SK-N-SH treated with all-trans-retinoic acid at 6 μM for 48 hours (cell line): ENCODE data around the gene ASAP2.

Experiments
- ATAC-seq: fragments of 200-7000 bp; cut with Tn5 transposase; 3 replicates; pipeline ENCODE4 v1.9.1; 2020; ENCODE audit warnings: mild to moderate bottlenecking, moderate library complexity
- ARNTL ChIP-seq: fragments of 450-650 bp; formaldehyde crosslinking; IDR thresholded peaks from 2 replicates; pipeline ENCODE4 v1.5.0; 2020; ENCODE audit warnings: low read depth, mild to moderate bottlenecking, moderate library complexity, borderline replicate concordance
- BACH2 ChIP-seq: fragments of 250-450 bp; sonication (Bioruptor Pico); IDR thresholded peaks from 2 replicates; pipeline ENCODE4 v1.9.0; 2021; ENCODE audit warnings: mild to moderate bottlenecking, borderline replicate concordance
- CSDC2 ChIP-seq: fragments of 250-450 bp; sonication (Bioruptor Pico); IDR thresholded peaks from 2 replicates; pipeline ENCODE4 v1.5.0; 2020; ENCODE audit warnings: mild to moderate bottlenecking, moderate library complexity
- ESRRG ChIP-seq: fragments of 250-450 bp; sonication (Bioruptor Pico); IDR thresholded peaks from 2 replicates; pipeline ENCODE4 v1.6.1; 2021; ENCODE audit warnings: mild to moderate bottlenecking
- GLIS3 ChIP-seq: fragments of 250-450 bp; sonication (Bioruptor Pico); IDR thresholded peaks from 2 replicates; pipeline ENCODE4 v1.5.0; 2020; ENCODE audit warnings: mild to moderate bottlenecking, moderate library complexity
- ISL1 ChIP-seq: fragments of 250-450 bp; sonication (Bioruptor Pico); IDR thresholded peaks from 2 replicates; pipeline ENCODE4 v2.1.2; 2022; ENCODE audit warnings: mild to moderate bottlenecking, moderate library complexity
- OSR1 ChIP-seq: fragments of 250-450 bp; sonication (Bioruptor Pico); IDR thresholded peaks from 2 replicates; pipeline ENCODE4 v1.8.0; 2022; ENCODE audit warnings: moderate library complexity, mild to moderate bottlenecking, inconsistent platforms
- PPARA ChIP-seq: fragments of 250-450 bp; sonication (Bioruptor Pico); IDR thresholded peaks from 2 replicates; pipeline ENCODE4 v1.5.0; 2020; ENCODE audit warnings: mild to moderate bottlenecking, borderline replicate concordance
- RARB ChIP-seq: fragments of 250-450 bp; sonication (Bioruptor Pico); IDR thresholded peaks from 2 replicates; pipeline ENCODE4 v1.8.0; 2021; ENCODE audit warnings: mild to moderate bottlenecking, moderate library complexity
- SNAI2 ChIP-seq: fragments of 250-450 bp; sonication (Bioruptor Pico); IDR thresholded peaks from 2 replicates; pipeline ENCODE4 v1.5.0; 2020; ENCODE audit warnings: mild to moderate bottlenecking, moderate library complexity
- TCF4 ChIP-seq: fragments of 250-450 bp; sonication (Bioruptor Pico); IDR thresholded peaks from 2 replicates; pipeline ENCODE4 v1.8.0; 2021; ENCODE audit warnings: mild to moderate bottlenecking, moderate library complexity, borderline replicate concordance
- TOX ChIP-seq: fragments of 250-450 bp; sonication (Bioruptor Pico); IDR thresholded peaks from 2 replicates; pipeline ENCODE4 v1.8.0; 2021; ENCODE audit warnings: mild to moderate bottlenecking, moderate library complexity, borderline replicate concordance
- ZC3H10 ChIP-seq: fragments of 250-450 bp; sonication (Bioruptor Pico); IDR thresholded peaks from 2 replicates; pipeline ENCODE4 v1.5.1; 2021; ENCODE audit warnings: mild to moderate bottlenecking, moderate library complexity
- ZFP3 ChIP-seq: fragments of 250-450 bp; sonication (Bioruptor Pico); IDR thresholded peaks from 2 replicates; pipeline ENCODE4 v1.5.0; 2020; ENCODE audit warnings: mild to moderate bottlenecking, moderate library complexity
- ZFP30 ChIP-seq: fragments of 450-650 bp; formaldehyde crosslinking; IDR thresholded peaks from 2 replicates; pipeline ENCODE4 v1.5.0; 2022; ENCODE audit warnings: mild to moderate bottlenecking, moderate library complexity
- ZNF565 ChIP-seq: fragments of 450-650 bp; formaldehyde crosslinking; conservative IDR thresholded peaks from 2 replicates; pipeline ENCODE4 v1.5.0; 2020; ENCODE audit warnings: low read depth, mild to moderate bottlenecking, moderate library complexity
- ZNF70 ChIP-seq: fragments of 450-650 bp; formaldehyde crosslinking; IDR thresholded peaks from 2 replicates; pipeline ENCODE4 v1.5.0; 2020; ENCODE audit warnings: mild to moderate bottlenecking, moderate library complexity
- ZNF8 ChIP-seq: fragments of 450-650 bp; formaldehyde crosslinking; IDR thresholded peaks from 2 replicates; pipeline ENCODE4 v1.5.0; 2020; ENCODE audit warnings: mild to moderate bottlenecking, moderate library complexity
- TF ChIP-seq, protein P1 (sequence below): fragments of 250-450 bp; sonication (Bioruptor Pico); IDR thresholded peaks from 2 replicates; pipeline ENCODE4 v1.5.1; 2020; ENCODE audit warnings: low read depth, mild to moderate bottlenecking, moderate library complexity
- TF ChIP-seq, protein P2 (sequence below): fragments of 250-450 bp; sonication (Bioruptor Pico); IDR thresholded peaks from 2 replicates; pipeline ENCODE4 v1.8.0; 2021; ENCODE audit warnings: low read depth, mild to moderate bottlenecking, moderate library complexity, borderline replicate concordance
- TF ChIP-seq, protein P3 (sequence below): fragments of 250-450 bp; sonication (Bioruptor Pico); IDR thresholded peaks from 2 replicates; pipeline ENCODE4 v1.8.0; 2020; ENCODE audit warnings: mild to moderate bottlenecking, moderate library complexity, borderline replicate concordance
- TF ChIP-seq, protein P4 (sequence below): fragments of 250-450 bp; sonication (Bioruptor Pico); IDR thresholded peaks from 2 replicates; pipeline ENCODE4 v1.5.0; 2020; ENCODE audit warnings: mild to moderate bottlenecking, moderate library complexity

ASAP2 gene

DNA sequence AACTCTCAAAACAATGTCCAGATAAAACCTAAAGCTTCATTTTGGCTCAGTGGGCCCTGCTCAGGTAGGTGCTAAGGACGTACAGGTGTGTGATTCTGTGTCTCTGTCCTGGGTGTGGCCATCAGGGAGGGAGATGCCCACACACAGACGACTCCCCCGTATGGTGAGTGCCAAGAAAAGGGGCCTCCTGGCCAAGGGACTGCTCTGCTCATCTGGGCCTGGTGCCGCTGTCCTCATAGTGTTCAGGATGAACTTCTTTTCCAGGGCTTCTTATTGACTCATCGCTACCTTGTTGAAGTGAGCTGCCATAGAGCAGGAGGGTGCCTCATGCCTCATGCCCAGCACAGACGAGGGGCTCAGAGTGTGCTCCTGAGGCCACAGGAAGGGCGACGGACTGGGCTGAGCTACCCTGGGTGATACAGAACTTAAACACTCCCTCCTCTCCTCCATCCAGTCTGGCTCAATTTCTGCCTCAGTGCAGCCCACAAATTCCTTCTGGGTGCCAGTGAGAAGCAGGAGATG lies 158.9 kb downstream of the ASAP2 start (continued):
- no peak for TF ChIP-seq ZC3H10 (CRISPR knock-in tag)

DNA sequence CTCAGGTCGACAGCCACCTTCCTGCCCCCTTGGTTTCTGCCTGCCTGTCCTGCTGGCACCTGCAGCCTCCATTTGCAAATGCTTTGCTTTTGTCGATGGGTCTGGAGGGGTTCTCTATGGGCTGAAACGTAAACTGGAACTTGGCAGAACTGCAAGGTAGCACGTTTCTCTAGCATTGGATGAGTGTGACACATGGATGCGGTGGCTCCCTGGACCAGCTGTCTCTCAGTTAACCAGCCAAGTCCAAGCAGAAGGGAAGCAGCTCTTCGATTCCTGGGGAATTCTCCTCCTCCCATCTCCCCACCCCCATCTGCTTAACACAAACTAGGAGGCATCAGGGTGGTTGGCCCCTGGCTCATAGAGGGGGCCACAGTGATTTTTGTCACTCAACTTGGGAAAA lies 159.4 kb downstream of the ASAP2 start:
- TF ChIP-seq RARB (CRISPR knock-in tag): no peak
- no peak for TF ChIP-seq OSR1 (CRISPR knock-in tag)
- TF ChIP-seq BACH2: no peak
- TF ChIP-seq, protein P1, sequence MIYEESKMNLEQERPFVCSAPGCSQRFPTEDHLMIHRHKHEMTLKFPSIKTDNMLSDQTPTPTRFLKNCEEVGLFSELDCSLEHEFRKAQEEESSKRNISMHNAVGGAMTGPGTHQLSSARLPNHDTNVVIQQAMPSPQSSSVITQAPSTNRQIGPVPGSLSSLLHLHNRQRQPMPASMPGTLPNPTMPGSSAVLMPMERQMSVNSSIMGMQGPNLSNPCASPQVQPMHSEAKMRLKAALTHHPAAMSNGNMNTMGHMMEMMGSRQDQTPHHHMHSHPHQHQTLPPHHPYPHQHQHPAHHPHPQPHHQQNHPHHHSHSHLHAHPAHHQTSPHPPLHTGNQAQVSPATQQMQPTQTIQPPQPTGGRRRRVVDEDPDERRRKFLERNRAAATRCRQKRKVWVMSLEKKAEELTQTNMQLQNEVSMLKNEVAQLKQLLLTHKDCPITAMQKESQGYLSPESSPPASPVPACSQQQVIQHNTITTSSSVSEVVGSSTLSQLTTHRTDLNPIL (CRISPR knock-in tag): no peak
- TF ChIP-seq, protein P2, sequence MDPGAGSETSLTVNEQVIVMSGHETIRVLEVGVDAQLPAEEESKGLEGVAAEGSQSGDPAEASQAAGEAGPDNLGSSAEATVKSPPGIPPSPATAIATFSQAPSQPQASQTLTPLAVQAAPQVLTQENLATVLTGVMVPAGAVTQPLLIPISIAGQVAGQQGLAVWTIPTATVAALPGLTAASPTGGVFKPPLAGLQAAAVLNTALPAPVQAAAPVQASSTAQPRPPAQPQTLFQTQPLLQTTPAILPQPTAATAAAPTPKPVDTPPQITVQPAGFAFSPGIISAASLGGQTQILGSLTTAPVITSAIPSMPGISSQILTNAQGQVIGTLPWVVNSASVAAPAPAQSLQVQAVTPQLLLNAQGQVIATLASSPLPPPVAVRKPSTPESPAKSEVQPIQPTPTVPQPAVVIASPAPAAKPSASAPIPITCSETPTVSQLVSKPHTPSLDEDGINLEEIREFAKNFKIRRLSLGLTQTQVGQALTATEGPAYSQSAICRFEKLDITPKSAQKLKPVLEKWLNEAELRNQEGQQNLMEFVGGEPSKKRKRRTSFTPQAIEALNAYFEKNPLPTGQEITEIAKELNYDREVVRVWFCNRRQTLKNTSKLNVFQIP (CRISPR knock-in tag): no peak
- no peak for TF ChIP-seq CSDC2 (CRISPR knock-in tag)
- no peak for TF ChIP-seq ZNF70 (CRISPR knock-in tag)
- TF ChIP-seq ESRRG (CRISPR knock-in tag): no peak
- TF ChIP-seq PPARA (CRISPR knock-in tag): no peak
- TF ChIP-seq ZFP30 (CRISPR knock-in tag): no peak
- no peak for TF ChIP-seq ZNF8 (CRISPR knock-in tag)
- TF ChIP-seq GLIS3 (CRISPR knock-in tag): no peak
- TF ChIP-seq ARNTL (CRISPR knock-in tag): no peak
- no peak for TF ChIP-seq TCF4 (CRISPR knock-in tag)
- no peak for TF ChIP-seq ZNF565 (CRISPR knock-in tag)
- ATAC-seq: no peak

DNA sequence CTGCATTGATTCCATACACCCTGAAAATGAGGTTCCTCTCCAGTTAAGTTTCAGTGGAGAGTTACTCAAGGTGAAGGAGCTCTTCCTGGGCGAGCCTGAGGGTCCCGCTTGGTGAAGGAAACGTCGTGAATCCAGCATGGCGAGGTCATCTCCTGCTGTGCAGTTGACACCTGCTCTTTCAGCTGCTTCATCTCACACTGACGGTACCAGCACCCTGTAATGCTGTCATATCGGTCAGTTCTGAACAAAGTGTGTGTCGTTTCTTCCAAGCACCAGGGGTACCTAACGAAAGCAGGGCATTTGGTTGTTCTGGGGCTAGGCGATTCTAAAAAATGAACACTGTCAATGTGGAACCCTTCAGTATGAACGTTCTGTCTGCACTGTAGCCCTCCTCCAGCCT lies 164.1 kb downstream of the ASAP2 start:
- ATAC-seq: no peak; the same call in 2 of the 3 replicates

DNA sequence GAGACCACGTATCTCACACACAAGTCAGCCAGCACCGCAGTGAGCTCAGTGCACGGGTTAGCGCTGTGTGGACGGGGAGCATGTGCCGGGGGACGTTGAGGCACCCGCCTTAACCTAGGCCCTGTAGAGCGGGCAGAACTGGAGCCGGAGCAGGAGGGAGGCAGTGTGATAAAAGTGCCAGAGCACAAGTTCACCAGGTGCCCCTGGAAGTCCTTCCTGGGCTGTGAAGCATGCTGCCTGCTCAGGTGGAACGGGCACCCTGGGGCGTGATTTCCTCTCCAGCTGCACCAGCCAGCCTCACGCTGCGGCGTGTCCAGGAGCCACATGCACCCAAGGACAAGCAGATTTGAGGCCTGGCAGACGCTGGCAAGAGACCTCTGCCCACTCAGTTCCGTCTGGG lies 166.4 kb downstream of the ASAP2 start:
- no peak for ATAC-seq
- TF ChIP-seq ZNF565 (CRISPR knock-in tag) (no peak), ZFP3 (CRISPR knock-in tag) (no peak), ZNF70 (CRISPR knock-in tag) (no peak), GLIS3 (CRISPR knock-in tag) (no peak), ESRRG (CRISPR knock-in tag) (no peak), ZFP30 (CRISPR knock-in tag) (no peak), ISL1 (no peak), RARB (CRISPR knock-in tag) (no peak), BACH2 (no peak), ZC3H10 (CRISPR knock-in tag) (no peak), SNAI2 (CRISPR knock-in tag) (no peak), PPARA (CRISPR knock-in tag) (no peak), TCF4 (CRISPR knock-in tag) (no peak), ZNF8 (CRISPR knock-in tag) (no peak), ARNTL (CRISPR knock-in tag) (no peak), TOX (no peak)
- TF ChIP-seq, protein P3, sequence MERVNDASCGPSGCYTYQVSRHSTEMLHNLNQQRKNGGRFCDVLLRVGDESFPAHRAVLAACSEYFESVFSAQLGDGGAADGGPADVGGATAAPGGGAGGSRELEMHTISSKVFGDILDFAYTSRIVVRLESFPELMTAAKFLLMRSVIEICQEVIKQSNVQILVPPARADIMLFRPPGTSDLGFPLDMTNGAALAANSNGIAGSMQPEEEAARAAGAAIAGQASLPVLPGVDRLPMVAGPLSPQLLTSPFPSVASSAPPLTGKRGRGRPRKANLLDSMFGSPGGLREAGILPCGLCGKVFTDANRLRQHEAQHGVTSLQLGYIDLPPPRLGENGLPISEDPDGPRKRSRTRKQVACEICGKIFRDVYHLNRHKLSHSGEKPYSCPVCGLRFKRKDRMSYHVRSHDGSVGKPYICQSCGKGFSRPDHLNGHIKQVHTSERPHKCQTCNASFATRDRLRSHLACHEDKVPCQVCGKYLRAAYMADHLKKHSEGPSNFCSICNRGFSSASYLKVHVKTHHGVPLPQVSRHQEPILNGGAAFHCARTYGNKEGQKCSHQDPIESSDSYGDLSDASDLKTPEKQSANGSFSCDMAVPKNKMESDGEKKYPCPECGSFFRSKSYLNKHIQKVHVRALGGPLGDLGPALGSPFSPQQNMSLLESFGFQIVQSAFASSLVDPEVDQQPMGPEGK (CRISPR knock-in tag): no peak
- TF ChIP-seq, protein P2 (CRISPR knock-in tag): no peak
- TF ChIP-seq, protein P4, sequence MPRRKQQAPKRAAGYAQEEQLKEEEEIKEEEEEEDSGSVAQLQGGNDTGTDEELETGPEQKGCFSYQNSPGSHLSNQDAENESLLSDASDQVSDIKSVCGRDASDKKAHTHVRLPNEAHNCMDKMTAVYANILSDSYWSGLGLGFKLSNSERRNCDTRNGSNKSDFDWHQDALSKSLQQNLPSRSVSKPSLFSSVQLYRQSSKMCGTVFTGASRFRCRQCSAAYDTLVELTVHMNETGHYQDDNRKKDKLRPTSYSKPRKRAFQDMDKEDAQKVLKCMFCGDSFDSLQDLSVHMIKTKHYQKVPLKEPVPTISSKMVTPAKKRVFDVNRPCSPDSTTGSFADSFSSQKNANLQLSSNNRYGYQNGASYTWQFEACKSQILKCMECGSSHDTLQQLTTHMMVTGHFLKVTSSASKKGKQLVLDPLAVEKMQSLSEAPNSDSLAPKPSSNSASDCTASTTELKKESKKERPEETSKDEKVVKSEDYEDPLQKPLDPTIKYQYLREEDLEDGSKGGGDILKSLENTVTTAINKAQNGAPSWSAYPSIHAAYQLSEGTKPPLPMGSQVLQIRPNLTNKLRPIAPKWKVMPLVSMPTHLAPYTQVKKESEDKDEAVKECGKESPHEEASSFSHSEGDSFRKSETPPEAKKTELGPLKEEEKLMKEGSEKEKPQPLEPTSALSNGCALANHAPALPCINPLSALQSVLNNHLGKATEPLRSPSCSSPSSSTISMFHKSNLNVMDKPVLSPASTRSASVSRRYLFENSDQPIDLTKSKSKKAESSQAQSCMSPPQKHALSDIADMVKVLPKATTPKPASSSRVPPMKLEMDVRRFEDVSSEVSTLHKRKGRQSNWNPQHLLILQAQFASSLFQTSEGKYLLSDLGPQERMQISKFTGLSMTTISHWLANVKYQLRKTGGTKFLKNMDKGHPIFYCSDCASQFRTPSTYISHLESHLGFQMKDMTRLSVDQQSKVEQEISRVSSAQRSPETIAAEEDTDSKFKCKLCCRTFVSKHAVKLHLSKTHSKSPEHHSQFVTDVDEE (CRISPR knock-in tag): no peak
- TF ChIP-seq, protein P1 (CRISPR knock-in tag): no peak

More for the DNA sequence above, 164.1 kb downstream of the ASAP2 start:
- TF ChIP-seq OSR1 (CRISPR knock-in tag): no peak
- TF ChIP-seq, protein P1 (CRISPR knock-in tag): no peak
- TF ChIP-seq TOX: no peak
